GM23248 (cell line): ENCODE data around the gene BMP10. TPM values are rescaled to one million over a fixed set of nuclear protein-coding genes. Genes with fewer than 3 reads are reported as not detected.

ENCODE experiments used
- DNase-seq: peaks from one replicate; pipeline ENCODE4 v3.0.0-alpha.2; 2015
- H2AFZ ChIP-seq: fragments of 200-600 bp; sonication (generic); 2 replicates; pipeline ENCODE4 v1.6.1; 2016; ENCODE audit warnings: antibody characterized with exemption
- H3F3A ChIP-seq: fragments of 200-600 bp; sonication (generic); 2 replicates; pipeline ENCODE4 v1.6.1; 2016; ENCODE audit warnings: mild to moderate bottlenecking, antibody characterized with exemption, mixed run types; ENCODE audit not compliant: insufficient read depth
- H3K27ac ChIP-seq: fragments of 200-600 bp; sonication (generic); 2 replicates; pipeline ENCODE4 v1.5.1; 2016; ENCODE audit warnings: mild to moderate bottlenecking
- H3K27me3 ChIP-seq: fragments of 200-600 bp; sonication (generic); replicated peaks from 2 replicates; pipeline ENCODE4 v1.6.1; 2016; ENCODE audit warnings: mild to moderate bottlenecking; ENCODE audit not compliant: insufficient read depth
- H3K36me3 ChIP-seq: fragments of 200-600 bp; sonication (generic); 2 replicates; pipeline ENCODE4 v1.6.1; 2016; ENCODE audit warnings: low read depth, mild to moderate bottlenecking
- H3K4me1 ChIP-seq: fragments of 200-600 bp; sonication (generic); 2 replicates; pipeline ENCODE4 v1.6.1; 2016; ENCODE audit warnings: mild to moderate bottlenecking; ENCODE audit not compliant: insufficient read depth
- H3K4me2 ChIP-seq: fragments of 200-600 bp; sonication (generic); one replicate; pipeline ENCODE4 v1.6.1; 2016; ENCODE audit warnings: mild to moderate bottlenecking; ENCODE audit not compliant: unreplicated experiment
- H3K4me3 ChIP-seq: fragments of 200-600 bp; sonication (generic); 2 replicates; pipeline ENCODE4 v1.5.1; 2016; ENCODE audit warnings: mild to moderate bottlenecking
- H3K79me2 ChIP-seq: fragments of 200-600 bp; sonication (generic); 2 replicates; pipeline ENCODE4 v1.6.1; 2016; ENCODE audit warnings: mild to moderate bottlenecking; ENCODE audit not compliant: insufficient read depth
- H3K9ac ChIP-seq: fragments of 200-600 bp; sonication (generic); 2 replicates; pipeline ENCODE4 v1.6.1; 2016; ENCODE audit warnings: mild to moderate bottlenecking
- H3K9me2 ChIP-seq: fragments of 200-600 bp; sonication (generic); 2 replicates; pipeline ENCODE4 v1.6.1; 2016; ENCODE audit warnings: mixed run types, mild to moderate bottlenecking, moderate library complexity; ENCODE audit not compliant: insufficient read depth
- H3K9me3 ChIP-seq: fragments of 200-600 bp; sonication (generic); one replicate; pipeline ENCODE4 v1.6.1; 2017; ENCODE audit warnings: low read depth
- H4K20me1 ChIP-seq: fragments of 200-600 bp; sonication (generic); 2 replicates; pipeline ENCODE4 v1.6.0; 2016; ENCODE audit not compliant: insufficient read depth
- EZH2 ChIP-seq: fragments of 200-600 bp; sonication (generic); IDR thresholded peaks from 2 replicates; pipeline ENCODE4 v1.6.1; 2018; ENCODE audit warnings: antibody characterized with exemption, mild to moderate bottlenecking; ENCODE audit not compliant: insufficient read depth, poor library complexity, severe bottlenecking
- EZH2phosphoT487 ChIP-seq: fragments of 200-600 bp; sonication (generic); IDR thresholded peaks from 2 replicates; pipeline ENCODE4 v1.6.1; 2018; ENCODE audit warnings: antibody characterized with exemption, moderate library complexity, mild to moderate bottlenecking, low read depth; ENCODE audit not compliant: insufficient read depth
- WGBS, 2 experiments: methylation state at CpG; one replicate each; pipeline ENCODE4 v1.1.6; 2015 to 2017; ENCODE audit warnings: low lambda C conversion rate in 2 of 2, low coverage in 1 of 2; ENCODE audit errors: missing lambda C conversion rate in 2 of 2; 5-methylcytosine and 5-hydroxymethylcytosine counted together
- in situ Hi-C: fragments of 300-500 bp; cut with MboI; formaldehyde crosslinking; loops from 2 replicates; pipeline ENCODE4 v1.15.0; 2020
- polyA plus RNA-seq: library from polyadenylated mRNA; unstranded; fragments of >200 nt; fragmentation: Nextera tagmentation; extraction: Ambion mirVana; gene quantifications from 2 replicates; pipeline ENCODE4 v1.2.1, GENCODE V29; 2016
- total RNA-seq: library from RNA; depleted of rRNA; stranded (reverse); fragments of >200 nt; shearing (Covaris generic); gene quantifications from 2 replicates; pipeline ENCODE4 v1.2.3, GENCODE V29; 2014

Gene BMP10
- total and polyA plus RNA-seq, 2 experiments from 2014 or later: not detected

DNA sequence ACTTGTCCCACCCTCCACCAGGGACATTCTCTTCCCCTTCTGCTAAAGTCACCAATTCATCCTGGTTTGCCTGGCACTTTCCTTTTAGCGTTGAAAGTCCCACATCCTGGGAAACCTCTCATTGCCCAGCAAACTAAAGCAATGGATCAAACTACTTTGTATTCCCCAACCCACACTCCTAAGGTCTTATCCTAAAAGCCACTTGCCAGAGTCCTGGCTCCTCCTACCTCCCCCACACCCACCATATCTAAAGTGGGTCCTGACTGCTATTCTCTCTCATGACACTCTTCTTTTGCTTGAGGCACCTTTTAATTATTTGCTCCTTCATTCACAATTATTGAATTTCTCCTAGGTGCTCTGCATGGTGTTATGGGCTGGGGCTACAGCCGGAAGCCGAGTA is 40.9 kb upstream of the BMP10 start:
- DNase-seq: no peak
- peaks cover 6% of the 10 kb centered on the region for H3K4me1 ChIP-seq
- H4K20me1 ChIP-seq: no peaks in the 10 kb centered on the region
- H3K27ac ChIP-seq: no peak overlapping the region
- H3K79me2 ChIP-seq: no peaks in the 10 kb centered on the region
- peaks cover 6% of the 10 kb centered on the region; the same call in 1 of the 2 replicates for H3K27me3 ChIP-seq
- no peak overlapping the region for H3K4me3 ChIP-seq
- H3K4me2 ChIP-seq: no peak overlapping the region
- no peaks in the 10 kb centered on the region for H3F3A ChIP-seq
- no peaks in the 10 kb centered on the region for H3K9me2 ChIP-seq
- TF ChIP-seq EZH2phosphoT487: no peak
- TF ChIP-seq EZH2: no peak
- no peaks in the 10 kb centered on the region for H3K9me3 ChIP-seq
- H2AFZ ChIP-seq: no peak overlapping the region
- in situ Hi-C loops: loop anchor here (10.0 kb wide), 1 partner anchor 427 kb away; no protein-coding TSS in a partner anchor
- no peak overlapping the region for H3K9ac ChIP-seq
- no peaks in the 10 kb centered on the region for H3K36me3 ChIP-seq
- WGBS, 2 experiments: 84 to 85% methylated on average over 3 of the region's 3 CpGs

DNA sequence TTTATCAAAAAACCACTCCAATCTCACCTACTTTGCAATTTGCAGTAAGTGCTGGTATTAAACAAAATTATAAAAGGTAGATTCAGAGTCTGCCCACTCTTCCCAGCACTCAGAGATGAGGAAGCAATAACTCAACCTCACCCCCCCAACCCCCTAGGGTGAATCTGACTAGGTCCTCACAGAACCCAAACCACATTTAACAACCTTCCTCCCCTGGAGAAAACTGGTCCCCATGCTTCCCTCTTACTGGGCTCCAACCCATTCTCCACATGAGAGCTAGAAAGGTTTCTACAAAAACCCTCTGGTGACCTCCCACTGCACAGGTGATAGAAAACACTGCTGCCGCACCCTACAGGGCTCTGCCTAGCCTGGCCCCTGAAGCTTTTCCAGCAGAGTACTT is 40.5 kb upstream of the BMP10 start:
- no peak for DNase-seq
- no peak overlapping the region for H3K4me3 ChIP-seq
- 84 to 96% methylated on average over 1 of the region's 1 CpG for WGBS, 2 experiments
- no peaks in the 10 kb centered on the region for H4K20me1 ChIP-seq
- TF ChIP-seq EZH2 (no peak), EZH2phosphoT487 (no peak)
- no peak overlapping the region for H2AFZ ChIP-seq
- H3K36me3 ChIP-seq: no peaks in the 10 kb centered on the region
- no peaks in the 10 kb centered on the region for H3K79me2 ChIP-seq
- 0 out of 2 replicates have a peak, but pooled peaks cover 2% of the 10 kb centered on the region for H3K27me3 ChIP-seq
- H3F3A ChIP-seq: no peaks in the 10 kb centered on the region
- in situ Hi-C loops: loop anchor here (10.0 kb wide), 1 partner anchor 427 kb away; no protein-coding TSS in a partner anchor
- H3K9me3 ChIP-seq: no peaks in the 10 kb centered on the region
- H3K9me2 ChIP-seq: no peaks in the 10 kb centered on the region
- peaks cover 6% of the 10 kb centered on the region for H3K4me1 ChIP-seq
- no peak overlapping the region for H3K4me2 ChIP-seq
- no peak overlapping the region for H3K9ac ChIP-seq
- no peak overlapping the region for H3K27ac ChIP-seq

DNA sequence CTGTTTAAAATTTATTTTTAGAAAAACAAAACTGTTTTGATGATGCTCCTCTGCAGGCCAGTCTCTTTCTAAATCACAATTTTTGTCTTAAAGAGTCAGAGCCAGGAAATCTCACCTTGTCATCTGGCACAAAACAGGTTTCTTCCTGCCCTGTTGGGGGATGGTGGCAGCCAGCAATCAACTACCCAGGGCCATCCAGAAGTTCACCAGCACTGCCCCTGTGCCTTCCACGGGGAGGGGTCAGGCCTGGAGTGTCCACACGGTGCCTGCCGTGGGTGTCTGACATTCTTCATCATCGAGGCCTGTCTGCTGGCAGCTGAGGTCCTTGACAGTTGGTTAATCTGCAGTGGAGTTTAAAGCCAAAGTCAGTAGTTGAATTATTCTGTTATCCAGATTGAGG is 40.0 kb upstream of the BMP10 start:
- H3K27me3 ChIP-seq: no peaks in the 10 kb centered on the region
- no peaks in the 10 kb centered on the region for H3F3A ChIP-seq
- no peak overlapping the region for H3K9ac ChIP-seq
- H2AFZ ChIP-seq: no peak overlapping the region
- no peaks in the 10 kb centered on the region for H3K36me3 ChIP-seq
- no peaks in the 10 kb centered on the region for H3K79me2 ChIP-seq
- no peak for DNase-seq
- H3K9me3 ChIP-seq: no peaks in the 10 kb centered on the region
- H4K20me1 ChIP-seq: no peaks in the 10 kb centered on the region
- 57 to 60% methylated on average over 4 of the region's 4 CpGs for WGBS, 2 experiments
- no peaks in the 10 kb centered on the region for H3K9me2 ChIP-seq
- H3K4me2 ChIP-seq: no peak overlapping the region
- peaks cover 6% of the 10 kb centered on the region for H3K4me1 ChIP-seq
- in situ Hi-C loops: loop anchor here (10.0 kb wide), 1 partner anchor 426 kb away; no protein-coding TSS in a partner anchor
- TF ChIP-seq EZH2: no peak
- no peak for TF ChIP-seq EZH2phosphoT487
- H3K4me3 ChIP-seq: no peak overlapping the region
- H3K27ac ChIP-seq: no peak overlapping the region

DNA sequence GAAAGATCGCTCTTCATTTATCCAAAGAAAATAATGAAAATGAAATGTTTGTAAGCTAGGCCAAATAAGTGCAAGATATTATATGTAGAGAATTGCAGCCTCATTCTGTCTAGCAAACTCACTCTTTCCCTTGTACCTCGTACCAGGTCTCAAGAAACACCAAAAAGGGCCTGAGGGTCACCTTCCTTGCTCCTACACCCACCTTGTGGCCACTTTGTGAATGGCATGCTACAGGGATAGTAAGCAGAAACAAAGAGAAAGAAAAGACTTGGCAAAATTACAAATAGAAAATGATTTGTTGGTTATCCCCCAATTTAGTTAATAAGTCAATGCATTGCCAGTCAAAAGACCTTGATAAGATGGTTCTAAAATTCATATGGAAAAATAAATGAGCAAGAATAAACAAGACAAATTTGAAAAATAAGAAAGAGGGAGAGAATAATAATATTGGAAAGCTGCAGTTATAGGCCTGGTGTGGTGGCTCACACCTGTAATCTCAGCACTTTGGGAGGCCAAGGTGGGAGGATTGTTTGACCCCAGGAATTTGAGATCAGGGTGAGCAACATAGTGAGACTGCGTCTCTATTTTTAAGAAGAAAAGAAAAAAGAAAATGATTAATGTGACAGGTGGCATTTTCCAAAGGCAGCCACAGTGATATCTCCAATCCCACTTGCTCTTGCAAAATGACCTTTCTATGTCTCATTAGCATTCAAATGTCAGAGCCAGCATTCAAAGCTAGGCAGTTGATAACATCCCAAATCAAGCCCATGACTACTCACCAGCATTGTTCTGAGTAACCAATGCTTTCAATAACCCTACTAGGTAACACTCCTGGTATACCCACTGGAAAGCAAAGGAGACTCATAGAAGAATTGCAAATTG is 38.8 kb upstream of the BMP10 start:
- 63 to 68% methylated on average over 3 of the region's 3 CpGs for WGBS, 2 experiments
- H3K79me2 ChIP-seq: no peaks in the 10 kb centered on the region
- peak; percentile 77 for DNase-seq
- H3K4me1 ChIP-seq: peaks cover 6% of the 10 kb centered on the region
- no peaks in the 10 kb centered on the region for H3K36me3 ChIP-seq
- H3K27me3 ChIP-seq: no peaks in the 10 kb centered on the region
- H2AFZ ChIP-seq: no peak overlapping the region
- TF ChIP-seq EZH2 (no peak), EZH2phosphoT487 (no peak)
- in situ Hi-C loops: loop anchor here (10.0 kb wide), 1 partner anchor 425 kb away; no protein-coding TSS in a partner anchor
- H3K4me3 ChIP-seq: no peak overlapping the region
- no peaks in the 10 kb centered on the region for H3K9me2 ChIP-seq
- no peak overlapping the region for H3K4me2 ChIP-seq
- no peak overlapping the region for H3K27ac ChIP-seq
- no peak overlapping the region for H3K9ac ChIP-seq
- no peaks in the 10 kb centered on the region for H3F3A ChIP-seq
- no peaks in the 10 kb centered on the region for H4K20me1 ChIP-seq
- H3K9me3 ChIP-seq: no peaks in the 10 kb centered on the region
